ENCODE measurements around the gene HPS3. TPM values are rescaled to one million over a fixed set of nuclear protein-coding genes. Genes with fewer than 3 reads are reported as not detected.

The HPS3 gene
- polyA plus RNA-seq, 1 donor from 2014 or later, result 17.1 TPM

DNA sequence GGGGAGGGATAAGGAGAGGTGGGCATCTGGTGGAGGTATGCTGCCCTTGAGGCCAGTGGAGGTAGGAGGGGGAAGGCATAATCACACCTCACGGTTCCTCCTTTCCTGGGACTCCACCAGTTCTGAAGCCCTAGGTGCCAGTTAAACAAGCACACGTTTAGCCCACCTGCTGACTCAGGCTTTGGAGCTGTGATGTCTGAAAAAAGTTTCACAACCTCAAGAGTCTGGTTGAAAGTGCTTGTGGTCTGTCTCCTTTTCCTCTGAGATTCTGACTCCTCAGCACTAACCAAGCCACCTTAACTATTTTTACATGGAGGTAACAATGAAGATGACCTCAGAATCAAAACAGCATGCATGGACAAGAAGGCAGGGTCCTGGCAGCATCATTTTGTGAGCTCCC is 23.0 kb downstream of the HPS3 start:
- Histone ChIP-seq H4K20me1 (ENCODE audit: insufficient read depth) (no peaks in the 10 kb centered on the region), H3K27ac (ENCODE audit: low read length) (no peak overlapping the region), H3K36me3 (ENCODE audit: insufficient read depth, low read length) (no peaks in the 10 kb centered on the region), H3K79me2 (replicated peaks; ENCODE audit: insufficient read depth, low read length) (no peaks in the 10 kb centered on the region), H2AFZ (ENCODE audit: low read depth, low read length) (no peak overlapping the region), H3K9ac (ENCODE audit: low read length) (no peak overlapping the region), H3K9me3 (ENCODE audit: low read length) (no peaks in the 10 kb centered on the region), H3K27me3 (ENCODE audit: insufficient read depth, low read depth, low read length) (no peaks in the 10 kb centered on the region), H3K4me2 (ENCODE audit: low read length) (no peak overlapping the region), H3F3A (ENCODE audit: insufficient read depth, low read length, poor library complexity, severe bottlenecking) (no peaks in the 10 kb centered on the region), H3K4me3 (ENCODE audit: low read length) (no peak overlapping the region), H3K9me2 (ENCODE audit: insufficient read depth, low read length) (no peaks in the 10 kb centered on the region)
- TF ChIP-seq EZH2 (IDR thresholded peaks at IDR 0.05; ENCODE audit: borderline replicate concordance, insufficient read depth, low read length, poor library complexity, severe bottlenecking), result no peak
- TF ChIP-seq RAD21 (conservative IDR thresholded peaks at IDR 0.05), result no peak
- TF ChIP-seq REST (IDR thresholded peaks at IDR 0.05; ENCODE audit: borderline replicate concordance), result no peak
- TF ChIP-seq MXI1 (conservative IDR thresholded peaks at IDR 0.05; ENCODE audit: poor library complexity, severe bottlenecking), result no peak
- TF ChIP-seq EP300 (conservative IDR thresholded peaks at IDR 0.05; ENCODE audit: poor library complexity, severe bottlenecking), result no peak
- TF ChIP-seq SMC3 (conservative IDR thresholded peaks at IDR 0.05; ENCODE audit: poor library complexity), result no peak
- TF ChIP-seq, protein P1, sequence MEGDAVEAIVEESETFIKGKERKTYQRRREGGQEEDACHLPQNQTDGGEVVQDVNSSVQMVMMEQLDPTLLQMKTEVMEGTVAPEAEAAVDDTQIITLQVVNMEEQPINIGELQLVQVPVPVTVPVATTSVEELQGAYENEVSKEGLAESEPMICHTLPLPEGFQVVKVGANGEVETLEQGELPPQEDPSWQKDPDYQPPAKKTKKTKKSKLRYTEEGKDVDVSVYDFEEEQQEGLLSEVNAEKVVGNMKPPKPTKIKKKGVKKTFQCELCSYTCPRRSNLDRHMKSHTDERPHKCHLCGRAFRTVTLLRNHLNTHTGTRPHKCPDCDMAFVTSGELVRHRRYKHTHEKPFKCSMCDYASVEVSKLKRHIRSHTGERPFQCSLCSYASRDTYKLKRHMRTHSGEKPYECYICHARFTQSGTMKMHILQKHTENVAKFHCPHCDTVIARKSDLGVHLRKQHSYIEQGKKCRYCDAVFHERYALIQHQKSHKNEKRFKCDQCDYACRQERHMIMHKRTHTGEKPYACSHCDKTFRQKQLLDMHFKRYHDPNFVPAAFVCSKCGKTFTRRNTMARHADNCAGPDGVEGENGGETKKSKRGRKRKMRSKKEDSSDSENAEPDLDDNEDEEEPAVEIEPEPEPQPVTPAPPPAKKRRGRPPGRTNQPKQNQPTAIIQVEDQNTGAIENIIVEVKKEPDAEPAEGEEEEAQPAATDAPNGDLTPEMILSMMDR (IDR thresholded peaks at IDR 0.05; ENCODE audit: poor library complexity, severe bottlenecking), result no peak
- no peak for TF ChIP-seq TAF1 (IDR thresholded peaks at IDR 0.05; ENCODE audit: low read depth)
- no peak for TF ChIP-seq POLR2AphosphoS5 (IDR thresholded peaks at IDR 0.05)

- Histone ChIP-seq H3F3A (ENCODE audit: insufficient read depth, low read length, poor library complexity, severe bottlenecking) (no peaks in the 10 kb centered on the region), H3K9me2 (ENCODE audit: insufficient read depth, low read length) (no peaks in the 10 kb centered on the region), H3K4me2 (ENCODE audit: low read length) (no peak overlapping the region), H3K36me3 (ENCODE audit: insufficient read depth, low read length) (no peaks in the 10 kb centered on the region), H2AFZ (ENCODE audit: low read depth, low read length) (no peak overlapping the region), H3K27ac (ENCODE audit: low read length) (no peak overlapping the region), H3K9me3 (ENCODE audit: low read length) (no peaks in the 10 kb centered on the region), H4K20me1 (ENCODE audit: insufficient read depth) (no peaks in the 10 kb centered on the region), H3K79me2 (replicated peaks; ENCODE audit: insufficient read depth, low read length) (no peaks in the 10 kb centered on the region), H3K27me3 (ENCODE audit: insufficient read depth, low read depth, low read length) (no peaks in the 10 kb centered on the region), H3K4me3 (ENCODE audit: low read length) (no peak overlapping the region), H3K9ac (ENCODE audit: low read length) (no peak overlapping the region)
- TF ChIP-seq MXI1 (conservative IDR thresholded peaks at IDR 0.05; ENCODE audit: poor library complexity, severe bottlenecking) (no peak), EP300 (conservative IDR thresholded peaks at IDR 0.05; ENCODE audit: poor library complexity, severe bottlenecking) (no peak), TAF1 (IDR thresholded peaks at IDR 0.05; ENCODE audit: low read depth) (no peak)
Measured at GRCh38 chr3:149153402-149153801, 24.0 kb downstream of the HPS3 start.
